LHCN-M2 (cell line): Measurements from ENCODE around the gene SLC35B4. TPM values are rescaled to one million over a fixed set of nuclear protein-coding genes. Genes with fewer than 3 reads are reported as not detected.

Source experiments
- total RNA-seq: library from RNA; depleted of rRNA; stranded (reverse); fragments of >200 nt; gene quantifications from 2 replicates; pipeline ENCODE4 v1.2.3, GENCODE V29; 2014; rRNA removed

Gene SLC35B4
- total RNA-seq, 1 experiment from 2014 or later, result 28.4 TPM

Other genes starting within 250 kb of the SLC35B4 start
- gene LRGUK, start 189.6 kb downstream of the SLC35B4 start, total RNA-seq, result 0.23 and 0.83 TPM in 2 replicates
- 126 and 146 TPM in 2 replicates for gene AKR1B1, start 142.2 kb upstream of the SLC35B4 start, total RNA-seq
- gene AKR1B10, start 210.6 kb upstream of the SLC35B4 start, total RNA-seq, result 0.58 and 1.5 TPM in 2 replicates
- gene AKR1B15, start 232.2 kb upstream of the SLC35B4 start, total RNA-seq, result 0.06 TPM in 1 of 2 replicates, not detected in the other